ENCODE measurements around the gene TOP2B. TPM values are rescaled to one million over a fixed set of nuclear protein-coding genes. Genes with fewer than 3 reads are reported as not detected.

The TOP2B gene
- total and polyA plus RNA-seq, 9 of the 15 experiments (the other 6 are each of a cell fraction or from before 2014, with no cell fraction given): 45.3 to 186 (median 134) TPM

GRCh38 chr3:25604107-25604805 lies 60.5 kb downstream of the TOP2B start (continued):
- TF ChIP-seq CHAMP1 (IDR thresholded peaks at IDR 0.05): peak; percentile 76
- peak; percentile 83 for TF ChIP-seq CEBPB (tag; IDR thresholded peaks at IDR 0.05)
- TF ChIP-seq CCNT2 (IDR thresholded peaks at IDR 0.05; ENCODE audit: borderline replicate concordance, extremely low read depth, insufficient read length, low read depth, low read length): peak; percentile 38
- peak; percentile 58 for TF ChIP-seq CBFA2T3 (IDR thresholded peaks at IDR 0.05)
- no peak for TF ChIP-seq RBM14 (IDR thresholded peaks at IDR 0.05; ENCODE audit: borderline replicate concordance, insufficient read depth, low read depth, low read length)
- TF ChIP-seq HMBOX1 (IDR thresholded peaks at IDR 0.05): peak; percentile 97
- peak; percentile 30; the same call in 1 of the 2 replicates for TF ChIP-seq HDAC2 (IDR thresholded peaks at IDR 0.05)
- no peak for TF ChIP-seq FIP1L1 (IDR thresholded peaks at IDR 0.05; ENCODE audit: low read depth, low read length, poor library complexity, severe bottlenecking)
- no peak for TF ChIP-seq HOMEZ (CRISPR knock-in tag; IDR thresholded peaks at IDR 0.05)
- TF ChIP-seq MECOM (CRISPR knock-in tag; IDR thresholded peaks at IDR 0.05): no peak
- TF ChIP-seq ARID3A (IDR thresholded peaks at IDR 0.05; ENCODE audit: borderline replicate concordance, low read depth, low read length): peak; percentile 96
- no peak for TF ChIP-seq TCF7L2 (IDR thresholded peaks at IDR 0.05; ENCODE audit: low read depth, low read length)
- TF ChIP-seq ZFX (CRISPR knock-in tag; IDR thresholded peaks at IDR 0.05): no peak
- TF ChIP-seq ZNF766 (CRISPR knock-in tag; conservative IDR thresholded peaks at IDR 0.05): peak; percentile 46
- no peak for TF ChIP-seq ZEB2 (IDR thresholded peaks at IDR 0.05)
- no peak for TF ChIP-seq PYGO2 (tag; IDR thresholded peaks at IDR 0.05)
- peak; percentile 69 for TF ChIP-seq GATA2 (CRISPR knock-in tag; IDR thresholded peaks at IDR 0.05)
- TF ChIP-seq TEAD4 (IDR thresholded peaks at IDR 0.05; ENCODE audit: low read length): peak; percentile 56; the same call in 1 of the 2 replicates
- no peak for TF ChIP-seq TEAD4 (CRISPR knock-in tag; IDR thresholded peaks at IDR 0.05; ENCODE audit: borderline replicate concordance)
- TF ChIP-seq ZSCAN32 (CRISPR knock-in tag; IDR thresholded peaks at IDR 0.05): no peak
- TF ChIP-seq RBM22 (IDR thresholded peaks at IDR 0.05; ENCODE audit: low read depth, low read length, poor library complexity, severe bottlenecking): no peak
